ENCODE results near the gene ROR2. TPM values are rescaled to one million over a fixed set of nuclear protein-coding genes. Genes with fewer than 3 reads are reported as not detected.

The ROR2 gene
- total and polyA plus RNA-seq, 2 of the 13 experiments (the other 11 are each of a cell fraction or from before 2014, with no cell fraction given), result not detected

DNA sequence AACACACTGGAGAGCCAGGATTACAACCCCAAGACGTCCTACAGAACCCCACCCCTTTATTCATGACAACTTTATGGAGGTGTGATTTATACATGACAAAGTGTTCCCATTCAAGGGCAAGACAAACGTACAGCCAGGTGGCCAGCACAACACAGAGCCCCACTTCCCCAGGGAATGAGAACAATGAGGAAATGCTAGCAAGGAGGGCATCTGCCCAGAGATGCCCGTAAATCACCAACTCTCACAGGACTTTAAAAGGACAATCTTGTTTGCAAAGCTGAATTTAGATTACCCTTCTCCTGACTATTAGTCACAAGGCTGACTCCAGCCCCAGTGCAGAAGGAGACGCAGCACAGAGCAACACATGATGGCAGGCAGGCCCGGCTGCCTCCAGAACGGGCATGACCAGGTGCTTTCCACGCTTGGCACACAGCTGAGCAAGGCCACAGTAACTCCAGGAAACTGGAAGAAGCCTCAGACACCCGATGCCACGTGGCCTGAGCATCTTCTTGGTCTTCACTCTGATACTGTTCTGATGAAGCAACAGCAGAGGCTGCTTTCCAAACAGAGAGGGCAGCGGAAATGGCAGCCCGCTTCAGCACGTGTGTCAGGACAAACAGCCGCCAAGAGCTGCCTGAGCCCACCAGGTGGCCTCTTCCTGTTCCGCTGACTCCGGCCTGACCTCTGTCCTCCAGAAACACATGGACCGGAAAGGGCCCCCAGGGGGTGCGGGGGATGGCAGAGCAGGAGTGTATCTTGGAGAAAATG is 51.4 kb downstream of the ROR2 start (continued):
- TF ChIP-seq ZNF207 (IDR thresholded peaks at IDR 0.05; ENCODE audit: borderline replicate concordance) (no peak), RBFOX2 (IDR thresholded peaks at IDR 0.05; ENCODE audit: low read depth, low read length) (no peak), PHF8 (CRISPR knock-in tag; IDR thresholded peaks at IDR 0.05) (no peak), SNRNP70 (IDR thresholded peaks at IDR 0.05; ENCODE audit: low read depth, low read length) (no peak), NKX3-1 (CRISPR knock-in tag; IDR thresholded peaks at IDR 0.05) (no peak), SP1 (IDR thresholded peaks at IDR 0.05) (no peak), SP1 (CRISPR knock-in tag; IDR thresholded peaks at IDR 0.05) (no peak), ZSCAN21 (CRISPR knock-in tag; IDR thresholded peaks at IDR 0.05; ENCODE audit: borderline replicate concordance) (no peak), NAIF1 (CRISPR knock-in tag; IDR thresholded peaks at IDR 0.05; ENCODE audit: borderline replicate concordance) (no peak), GTF2F1 (IDR thresholded peaks at IDR 0.05; ENCODE audit: low read length) (no peak), CHCHD3 (CRISPR knock-in tag; IDR thresholded peaks at IDR 0.05) (no peak), AKAP8 (CRISPR knock-in tag; IDR thresholded peaks at IDR 0.05) (no peak), ZNF766 (CRISPR knock-in tag; IDR thresholded peaks at IDR 0.05; ENCODE audit: borderline replicate concordance) (no peak), KDM4B (CRISPR knock-in tag; IDR thresholded peaks at IDR 0.05) (no peak), ZNF619 (CRISPR knock-in tag; IDR thresholded peaks at IDR 0.05) (no peak), HOXA9 (CRISPR knock-in tag; IDR thresholded peaks at IDR 0.05; ENCODE audit: borderline replicate concordance) (no peak), DNMT3B (CRISPR knock-in tag; conservative IDR thresholded peaks at IDR 0.05) (no peak), ZNF703 (CRISPR knock-in tag; IDR thresholded peaks at IDR 0.05; ENCODE audit: borderline replicate concordance) (no peak)
- TF ChIP-seq, protein P1, sequence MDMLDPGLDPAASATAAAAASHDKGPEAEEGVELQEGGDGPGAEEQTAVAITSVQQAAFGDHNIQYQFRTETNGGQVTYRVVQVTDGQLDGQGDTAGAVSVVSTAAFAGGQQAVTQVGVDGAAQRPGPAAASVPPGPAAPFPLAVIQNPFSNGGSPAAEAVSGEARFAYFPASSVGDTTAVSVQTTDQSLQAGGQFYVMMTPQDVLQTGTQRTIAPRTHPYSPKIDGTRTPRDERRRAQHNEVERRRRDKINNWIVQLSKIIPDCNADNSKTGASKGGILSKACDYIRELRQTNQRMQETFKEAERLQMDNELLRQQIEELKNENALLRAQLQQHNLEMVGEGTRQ (IDR thresholded peaks at IDR 0.05; ENCODE audit: low read depth, low read length), result no peak
- TF ChIP-seq, protein P1 (CRISPR knock-in tag; IDR thresholded peaks at IDR 0.05; ENCODE audit: borderline replicate concordance), result no peak
- TF ChIP-seq, protein P2, sequence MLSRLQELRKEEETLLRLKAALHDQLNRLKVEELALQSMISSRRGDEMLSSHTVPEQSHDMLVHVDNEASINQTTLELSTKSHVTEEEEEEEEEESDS (CRISPR knock-in tag; IDR thresholded peaks at IDR 0.05; ENCODE audit: borderline replicate concordance), result no peak
- TF ChIP-seq, protein P3, sequence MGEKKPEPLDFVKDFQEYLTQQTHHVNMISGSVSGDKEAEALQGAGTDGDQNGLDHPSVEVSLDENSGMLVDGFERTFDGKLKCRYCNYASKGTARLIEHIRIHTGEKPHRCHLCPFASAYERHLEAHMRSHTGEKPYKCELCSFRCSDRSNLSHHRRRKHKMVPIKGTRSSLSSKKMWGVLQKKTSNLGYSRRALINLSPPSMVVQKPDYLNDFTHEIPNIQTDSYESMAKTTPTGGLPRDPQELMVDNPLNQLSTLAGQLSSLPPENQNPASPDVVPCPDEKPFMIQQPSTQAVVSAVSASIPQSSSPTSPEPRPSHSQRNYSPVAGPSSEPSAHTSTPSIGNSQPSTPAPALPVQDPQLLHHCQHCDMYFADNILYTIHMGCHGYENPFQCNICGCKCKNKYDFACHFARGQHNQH (CRISPR knock-in tag; IDR thresholded peaks at IDR 0.05), result no peak
- TF ChIP-seq, protein P4, sequence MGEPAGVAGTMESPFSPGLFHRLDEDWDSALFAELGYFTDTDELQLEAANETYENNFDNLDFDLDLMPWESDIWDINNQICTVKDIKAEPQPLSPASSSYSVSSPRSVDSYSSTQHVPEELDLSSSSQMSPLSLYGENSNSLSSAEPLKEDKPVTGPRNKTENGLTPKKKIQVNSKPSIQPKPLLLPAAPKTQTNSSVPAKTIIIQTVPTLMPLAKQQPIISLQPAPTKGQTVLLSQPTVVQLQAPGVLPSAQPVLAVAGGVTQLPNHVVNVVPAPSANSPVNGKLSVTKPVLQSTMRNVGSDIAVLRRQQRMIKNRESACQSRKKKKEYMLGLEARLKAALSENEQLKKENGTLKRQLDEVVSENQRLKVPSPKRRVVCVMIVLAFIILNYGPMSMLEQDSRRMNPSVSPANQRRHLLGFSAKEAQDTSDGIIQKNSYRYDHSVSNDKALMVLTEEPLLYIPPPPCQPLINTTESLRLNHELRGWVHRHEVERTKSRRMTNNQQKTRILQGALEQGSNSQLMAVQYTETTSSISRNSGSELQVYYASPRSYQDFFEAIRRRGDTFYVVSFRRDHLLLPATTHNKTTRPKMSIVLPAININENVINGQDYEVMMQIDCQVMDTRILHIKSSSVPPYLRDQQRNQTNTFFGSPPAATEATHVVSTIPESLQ (CRISPR knock-in tag; conservative IDR thresholded peaks at IDR 0.05), result no peak
- TF ChIP-seq, protein P5, sequence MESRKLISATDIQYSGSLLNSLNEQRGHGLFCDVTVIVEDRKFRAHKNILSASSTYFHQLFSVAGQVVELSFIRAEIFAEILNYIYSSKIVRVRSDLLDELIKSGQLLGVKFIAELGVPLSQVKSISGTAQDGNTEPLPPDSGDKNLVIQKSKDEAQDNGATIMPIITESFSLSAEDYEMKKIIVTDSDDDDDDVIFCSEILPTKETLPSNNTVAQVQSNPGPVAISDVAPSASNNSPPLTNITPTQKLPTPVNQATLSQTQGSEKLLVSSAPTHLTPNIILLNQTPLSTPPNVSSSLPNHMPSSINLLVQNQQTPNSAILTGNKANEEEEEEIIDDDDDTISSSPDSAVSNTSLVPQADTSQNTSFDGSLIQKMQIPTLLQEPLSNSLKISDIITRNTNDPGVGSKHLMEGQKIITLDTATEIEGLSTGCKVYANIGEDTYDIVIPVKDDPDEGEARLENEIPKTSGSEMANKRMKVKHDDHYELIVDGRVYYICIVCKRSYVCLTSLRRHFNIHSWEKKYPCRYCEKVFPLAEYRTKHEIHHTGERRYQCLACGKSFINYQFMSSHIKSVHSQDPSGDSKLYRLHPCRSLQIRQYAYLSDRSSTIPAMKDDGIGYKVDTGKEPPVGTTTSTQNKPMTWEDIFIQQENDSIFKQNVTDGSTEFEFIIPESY (CRISPR knock-in tag; IDR thresholded peaks at IDR 0.05), result peak; percentile 18; the same call in 1 of the 2 replicates
